AG08396 (cell line): ENCODE measurements around the gene R3HCC1L.
A peak's percentile ranks its signal among the peaks of the same experiment; 100 is the strongest.

Experiments
- DNase-seq: peaks from one replicate; pipeline ENCODE4 v3.0.0; 2012; ENCODE audit warnings: low spot score, mixed read lengths

Gene R3HCC1L

DNA sequence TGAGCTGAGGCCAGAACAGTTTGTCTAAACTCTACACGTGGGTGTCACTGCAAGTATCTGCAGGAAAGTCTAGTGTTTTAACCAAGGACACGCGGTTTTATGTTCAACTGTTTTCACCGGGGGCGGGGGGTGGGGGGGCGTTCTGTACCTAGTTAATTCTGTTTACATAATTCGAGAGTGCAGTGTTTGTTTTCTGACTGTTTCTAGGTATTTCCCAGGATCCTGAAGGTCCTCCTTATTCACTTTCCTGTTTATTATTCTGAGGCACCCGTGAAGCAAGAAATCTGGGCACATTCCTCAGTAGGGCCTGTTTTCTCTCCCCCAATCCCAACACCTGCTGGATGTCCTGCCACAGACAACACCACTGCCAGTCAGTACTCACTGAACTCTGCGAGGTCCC is 125.9 kb downstream of the R3HCC1L start:
- no peak for DNase-seq

GRCh38 chr10:98260752-98261151 is 126.3 kb downstream of the R3HCC1L start:
- no peak for DNase-seq

DNA sequence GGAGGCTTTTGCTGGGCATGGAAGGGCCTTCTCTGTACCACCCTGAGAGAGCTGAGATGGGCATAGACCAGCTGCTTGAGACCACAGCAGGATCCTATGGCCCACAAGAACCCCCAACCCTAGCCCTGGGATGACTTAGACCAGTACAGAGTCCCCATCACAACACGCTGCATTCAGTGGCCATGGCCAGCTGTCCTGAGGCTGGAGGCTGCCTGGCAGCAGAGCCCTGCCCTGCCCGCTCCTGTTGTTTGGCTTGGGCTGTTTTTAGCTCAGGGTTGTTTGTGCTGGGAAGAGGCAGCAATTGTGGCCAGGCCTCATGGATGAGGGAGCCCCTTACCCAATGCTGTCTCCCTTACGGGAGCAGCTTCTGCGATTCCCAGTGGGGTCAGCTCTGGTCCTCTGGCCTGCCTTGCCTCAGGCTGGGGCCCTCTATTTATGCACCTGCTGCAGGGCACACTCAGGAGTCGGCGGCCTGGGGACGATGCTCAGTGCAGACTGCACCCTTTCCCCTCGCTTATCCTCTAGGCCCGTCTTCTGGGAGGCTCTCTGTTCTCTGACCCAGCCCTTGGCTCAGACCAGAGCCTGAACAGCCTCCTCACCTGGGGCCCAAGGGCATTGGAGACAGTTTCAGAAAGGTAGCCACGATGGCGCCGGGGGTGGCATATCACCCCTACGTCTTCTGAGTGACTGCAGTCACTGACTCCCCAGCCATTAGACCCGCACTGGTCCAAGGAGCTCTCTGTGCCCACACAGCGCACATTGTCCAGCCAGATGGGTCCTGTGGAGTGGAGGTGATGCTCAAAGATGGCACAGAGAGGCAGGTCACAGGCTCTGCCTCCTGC is 127.2 kb downstream of the R3HCC1L start:
- no peak for DNase-seq

DNA sequence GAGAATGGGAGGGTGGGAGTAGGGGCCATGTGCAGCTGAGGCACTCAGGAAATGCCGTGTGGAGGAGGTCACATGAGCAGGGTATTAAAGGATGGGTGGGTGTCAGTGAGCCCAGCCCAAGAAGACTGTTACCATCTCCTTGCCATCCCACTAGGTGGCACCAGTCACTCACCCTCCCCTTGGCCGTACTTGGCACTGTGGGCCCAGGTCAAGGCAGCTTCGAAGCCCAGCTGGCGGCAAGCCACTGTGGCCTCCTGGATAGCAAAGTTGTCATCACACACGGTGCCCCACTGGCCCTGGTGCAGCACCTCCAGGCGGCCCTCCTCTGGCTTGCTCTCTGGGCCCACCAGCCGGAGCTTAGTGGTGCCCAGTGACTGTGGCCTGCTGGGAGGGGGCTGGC is 128.1 kb downstream of the R3HCC1L start:
- DNase-seq: peak; percentile 49

GRCh38 chr10:98263088-98263487 is 128.6 kb downstream of the R3HCC1L start:
- DNase-seq: no peak

DNA sequence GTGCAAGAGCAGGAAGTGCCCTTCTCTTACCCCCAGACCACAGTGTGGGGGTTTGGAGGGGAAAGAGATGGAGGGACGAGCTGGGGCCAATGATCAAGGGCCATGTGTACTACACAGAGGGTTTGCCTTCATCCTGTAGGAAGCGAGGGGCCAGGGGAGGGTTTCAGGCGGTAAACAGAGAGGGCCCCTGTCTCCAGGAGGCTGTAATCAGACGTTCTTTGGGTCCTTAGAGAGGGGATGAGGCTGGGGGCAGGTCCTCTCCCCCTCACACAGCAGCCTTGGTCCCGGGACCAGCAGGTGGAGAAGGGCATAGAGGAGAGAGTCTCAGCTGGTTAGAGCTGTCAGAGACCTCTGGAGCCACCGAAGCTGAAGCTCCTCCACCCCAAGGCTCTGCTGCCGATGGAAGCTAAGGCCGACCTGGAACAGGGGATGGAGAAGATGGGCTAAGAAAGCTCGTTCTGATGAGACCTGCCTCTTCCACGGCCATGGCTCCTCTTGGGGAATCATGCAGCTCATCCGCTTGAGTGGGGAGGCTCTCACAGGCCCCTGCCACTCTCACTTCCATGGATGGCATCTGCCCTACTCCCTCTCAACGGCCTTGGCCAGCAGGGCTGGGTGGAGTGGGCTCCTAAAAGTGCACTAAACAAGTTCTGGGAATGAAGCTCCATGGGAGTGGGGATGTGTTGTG is 130.1 kb downstream of the R3HCC1L start:
- DNase-seq: no peak

- DNase-seq: no peak
These were observed 131.2 kb downstream of the R3HCC1L start for GRCh38 chr10:98265403-98266378.

GRCh38 chr10:98266647-98267046 is 132.2 kb downstream of the R3HCC1L start:
- no peak for DNase-seq

DNA sequence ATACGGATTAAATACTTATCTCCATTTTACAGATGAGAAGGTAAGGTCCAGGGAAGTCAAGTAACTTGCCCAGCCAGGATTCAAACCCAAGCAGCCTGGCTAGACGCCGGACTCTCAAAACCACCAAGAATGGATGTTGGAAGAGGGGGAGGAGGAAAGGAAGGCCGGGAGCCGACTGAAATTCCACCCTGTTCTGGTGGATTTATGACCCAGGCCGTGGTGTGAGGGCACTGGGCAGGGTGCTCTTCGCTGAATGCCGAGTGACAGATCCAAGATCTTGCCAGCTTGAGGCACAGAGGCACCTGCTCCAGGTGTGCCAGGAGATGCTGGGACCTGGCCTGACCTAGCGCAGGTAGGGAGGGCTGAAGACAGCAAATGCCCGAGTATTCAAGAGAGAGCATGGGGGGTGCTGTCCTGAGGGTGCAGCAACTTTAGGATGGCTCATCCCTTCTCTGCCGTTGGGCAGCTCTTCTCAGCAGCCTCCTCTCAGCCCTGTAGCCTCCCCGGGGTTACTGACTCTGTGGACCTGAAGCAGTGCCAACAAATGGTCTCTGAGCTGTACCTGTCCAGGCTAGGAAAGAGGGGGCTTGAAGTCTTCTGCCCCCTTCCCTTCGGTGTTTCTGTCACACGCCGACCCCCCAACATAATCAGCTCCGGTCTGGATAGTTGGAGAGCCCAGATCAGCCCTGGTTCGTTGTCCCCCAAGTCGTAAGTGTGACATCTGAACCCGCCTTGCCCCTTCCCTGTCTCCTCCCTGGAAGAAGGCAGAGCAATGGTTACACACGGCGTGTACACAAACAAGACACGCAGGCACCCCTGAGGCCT is 132.8 kb downstream of the R3HCC1L start:
- DNase-seq: peak; percentile 68

GRCh38 chr10:98267894-98268693 is 133.6 kb downstream of the R3HCC1L start, which contains the start of gene LOXL4:
LOXL4 (minus strand) TSS chr10:98268194; CDS start chr10:98263019, 5,175 bp downstream.
- DNase-seq: peak; percentile 86

DNA sequence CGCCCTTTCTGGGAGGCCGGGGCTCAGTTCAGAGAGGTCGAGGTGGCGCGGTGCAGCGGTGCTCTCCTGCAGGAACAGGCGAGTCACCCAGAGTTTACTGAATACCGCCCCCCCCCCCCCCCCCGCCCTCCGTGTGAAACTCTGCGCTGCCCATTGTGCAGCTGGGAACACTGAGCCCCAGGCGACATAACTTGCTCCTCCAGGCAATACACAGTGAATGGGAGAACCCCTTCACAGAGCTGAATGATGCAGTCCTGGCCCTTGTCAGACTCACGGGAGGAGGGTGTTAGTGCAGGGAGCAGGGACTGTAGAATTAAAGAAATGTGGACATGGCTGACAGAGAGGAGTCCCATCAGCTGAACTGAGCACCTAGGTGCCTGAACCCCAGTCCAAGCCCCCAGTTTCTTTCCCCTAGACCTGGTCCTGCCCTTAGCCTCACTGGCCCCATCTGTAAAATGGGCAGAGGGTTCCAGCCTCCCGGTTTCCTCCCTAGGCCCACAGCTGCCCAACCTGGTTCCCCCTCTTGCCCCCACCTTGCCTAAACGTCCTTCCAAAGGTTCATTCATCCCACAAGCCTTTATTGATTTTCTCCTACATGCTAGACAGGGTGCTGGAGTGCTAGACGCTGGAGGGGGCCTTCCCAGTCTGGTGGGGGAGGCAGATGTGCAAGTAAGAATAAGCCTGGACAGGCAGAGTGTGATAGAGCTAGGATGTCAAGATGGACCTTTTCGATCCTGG is 134.4 kb downstream of the R3HCC1L start:
- peak; percentile 60 for DNase-seq

DNA sequence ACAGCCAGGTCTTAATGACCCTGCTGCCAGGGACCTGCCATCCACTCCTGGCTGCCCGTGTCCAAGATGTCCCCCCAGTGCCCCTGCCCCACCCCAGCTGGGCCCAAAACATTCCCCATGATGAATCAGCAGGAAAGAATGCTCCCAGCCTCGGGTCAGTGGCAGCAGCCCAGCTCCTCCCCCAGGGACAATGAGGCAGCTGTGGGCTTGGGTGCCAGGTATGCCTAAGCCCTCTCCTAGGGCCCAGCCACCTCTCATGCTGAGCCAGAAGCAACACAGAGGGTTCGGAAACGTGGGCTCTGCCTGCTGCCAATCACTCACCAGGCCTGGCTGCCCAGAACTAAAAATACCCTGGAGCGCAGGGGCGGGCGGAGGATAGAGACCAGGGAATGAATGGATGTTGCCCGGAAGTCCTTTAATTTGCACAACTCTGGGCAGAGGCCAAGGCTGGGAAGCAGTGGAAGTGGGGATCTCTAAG is 135.0 kb downstream of the R3HCC1L start:
- DNase-seq: peak; percentile 94

DNA sequence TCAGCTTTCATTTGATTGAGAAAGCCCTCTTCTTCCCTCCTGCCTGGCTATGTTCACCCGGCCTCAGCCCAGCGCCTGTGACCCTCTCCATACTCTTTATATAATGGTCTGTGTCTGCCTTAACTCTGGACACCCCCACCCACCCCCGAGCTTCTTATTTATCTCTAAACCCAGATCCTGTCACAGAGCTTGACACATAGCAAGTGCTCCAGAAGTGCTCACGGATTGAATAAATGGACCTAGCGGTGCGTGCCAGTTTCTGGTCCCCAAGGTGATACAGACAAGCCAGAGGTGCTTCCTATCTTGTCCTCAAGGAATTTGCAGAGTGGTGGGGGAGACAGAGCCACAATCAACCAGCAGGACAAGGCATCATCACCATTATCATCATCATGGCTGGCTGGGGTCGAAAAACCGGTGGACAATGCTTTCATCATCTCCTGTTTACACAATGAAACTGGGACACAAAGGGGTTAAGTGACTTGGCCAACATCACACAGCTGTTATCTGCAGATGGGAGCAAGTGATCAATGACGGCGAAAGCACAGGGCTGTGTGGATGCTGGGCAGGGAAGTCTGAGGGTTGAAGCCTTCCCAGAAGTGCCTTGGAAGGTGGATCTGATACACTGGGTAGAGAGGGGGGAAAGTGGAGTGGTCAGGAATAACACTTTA is 135.8 kb downstream of the R3HCC1L start:
- no peak for DNase-seq

- no peak for DNase-seq
These were observed 136.3 kb downstream of the R3HCC1L start for GRCh38 chr10:98270786-98271185.

- no peak for DNase-seq
These were observed 137.8 kb downstream of the R3HCC1L start for GRCh38 chr10:98272245-98272644.

DNA sequence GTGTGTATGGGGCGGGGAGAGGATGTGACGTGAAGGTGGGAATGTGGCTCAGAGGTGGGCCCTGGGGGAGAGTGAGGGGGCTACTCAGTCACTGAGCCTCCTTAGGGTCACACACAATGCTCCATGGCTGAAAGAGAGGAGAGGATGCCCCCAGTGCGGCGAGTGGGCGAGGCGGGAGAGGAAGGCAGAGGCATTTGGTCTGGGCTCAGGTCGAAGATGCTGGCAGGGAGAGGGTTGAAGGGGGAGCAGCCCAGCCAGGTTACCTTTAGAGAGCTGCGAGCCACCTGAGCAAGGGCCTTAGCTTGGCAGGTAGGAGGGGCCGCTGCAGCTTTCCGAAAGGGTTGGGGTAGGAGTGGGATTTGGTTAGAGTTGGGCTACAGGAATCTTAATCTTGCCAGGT is 138.2 kb downstream of the R3HCC1L start:
- no peak for DNase-seq

- no peak for DNase-seq
These were observed 138.8 kb downstream of the R3HCC1L start for GRCh38 chr10:98273057-98273850.

GRCh38 chr10:98274562-98274961 is 140.1 kb downstream of the R3HCC1L start:
- no peak for DNase-seq
